Astrocyte (in vitro differentiated cells and primary cell): ENCODE measurements around the gene ELAVL3.

Experiments
- CTCF ChIP-seq: IDR thresholded peaks from 2 replicates; pipeline ENCODE4 v1.5.1; 2011; ENCODE audit warnings: low read depth, mild to moderate bottlenecking, inconsistent platforms, low read length, moderate library complexity; ENCODE audit not compliant: insufficient read depth
- EZH2 ChIP-seq: IDR thresholded peaks from 2 replicates; pipeline ENCODE4 v1.6.1; 2012; ENCODE audit warnings: mild to moderate bottlenecking, low read length, inconsistent platforms; ENCODE audit not compliant: insufficient read depth

DNA sequence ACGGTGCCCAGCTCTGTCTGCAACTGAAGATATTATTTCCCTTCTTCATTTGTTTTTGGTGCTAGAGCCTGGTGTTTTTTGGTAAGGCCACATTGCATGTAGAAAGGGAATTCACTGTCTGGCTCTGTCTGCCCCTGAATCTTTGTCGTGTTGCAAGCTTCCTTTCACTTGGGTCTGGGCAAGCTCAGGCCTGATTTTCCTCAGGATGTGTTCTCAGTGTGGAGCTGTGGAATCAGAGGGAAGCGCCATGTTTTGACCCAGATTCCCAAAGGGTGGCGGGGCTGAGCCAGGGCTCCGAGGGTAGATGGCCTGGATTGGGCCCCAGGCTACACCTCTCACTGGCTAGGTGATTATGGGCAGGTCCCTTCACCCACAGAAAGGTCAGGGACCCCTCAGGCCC is 36.8 kb downstream of the ELAVL3 start:
- TF ChIP-seq CTCF (no peak), EZH2 (no peak)
